Measurements from ENCODE around the gene CEP55.
"Not testable (repeated sequence)": the region's sequence is repeated elsewhere in the genome, so short reads cannot be mapped to it uniquely, and the experiment has no call there.

The CEP55 gene

GRCh38 chr10:93513091-93513490 lies 16.7 kb downstream of the CEP55 start:
- DNase-seq (ENCODE audit: low spot score) = no peak

GRCh38 chr10:93514521-93514920 lies 18.1 kb downstream of the CEP55 start:
- no peak for DNase-seq (ENCODE audit: low spot score)

GRCh38 chr10:93515071-93516005 lies 18.9 kb downstream of the CEP55 start:
- DNase-seq (ENCODE audit: low spot score) = no peak

GRCh38 chr10:93516006-93516380 lies 19.6 kb downstream of the CEP55 start:
- DNase-seq (ENCODE audit: low spot score) = no peak

- no peak for DNase-seq (ENCODE audit: low spot score)
These were observed 22.1 kb downstream of the CEP55 start for GRCh38 chr10:93518531-93518930.

- no peak for DNase-seq (ENCODE audit: low spot score)
These were observed 38.9 kb downstream of the CEP55 start for GRCh38 chr10:93535293-93535692.

- not testable (repeated sequence) for DNase-seq (ENCODE audit: low spot score)
These were observed 44.5 kb downstream of the CEP55 start for GRCh38 chr10:93540871-93541270.

GRCh38 chr10:93541402-93542357 lies 45.3 kb downstream of the CEP55 start:
- DNase-seq (ENCODE audit: low spot score) = peak; percentile 67

GRCh38 chr10:93542358-93542791 lies 46.0 kb downstream of the CEP55 start:
- DNase-seq (ENCODE audit: low spot score) = peak; percentile 74

- DNase-seq (ENCODE audit: low spot score) = peak; percentile 19
These were observed 50.6 kb downstream of the CEP55 start for GRCh38 chr10:93546995-93547394.

GRCh38 chr10:93547522-93547921 lies 51.1 kb downstream of the CEP55 start:
- DNase-seq (ENCODE audit: low spot score) = no peak

- DNase-seq (ENCODE audit: low spot score) = peak; percentile 83
These were observed 52.1 kb downstream of the CEP55 start for GRCh38 chr10:93548376-93549071.

- DNase-seq (ENCODE audit: low spot score) = no peak
These were observed 54.2 kb downstream of the CEP55 start for GRCh38 chr10:93550606-93551005.

- no peak for DNase-seq (ENCODE audit: low spot score)
These were observed 56.4 kb downstream of the CEP55 start for GRCh38 chr10:93552780-93553179.

GRCh38 chr10:93553482-93554315 lies 57.3 kb downstream of the CEP55 start:
- no peak for DNase-seq (ENCODE audit: low spot score)

GRCh38 chr10:93554316-93554663 lies 57.9 kb downstream of the CEP55 start:
- no peak for DNase-seq (ENCODE audit: low spot score)

- peak; percentile 61 for DNase-seq (ENCODE audit: low spot score)
These were observed 58.5 kb downstream of the CEP55 start for GRCh38 chr10:93554760-93555432.

- DNase-seq (ENCODE audit: low spot score) = no peak
These were observed 63.1 kb downstream of the CEP55 start for GRCh38 chr10:93559490-93559889.

- DNase-seq (ENCODE audit: low spot score) = no peak
These were observed 64.1 kb downstream of the CEP55 start for GRCh38 chr10:93560541-93560940.

- no peak for DNase-seq (ENCODE audit: low spot score)
These were observed 69.0 kb downstream of the CEP55 start for GRCh38 chr10:93565446-93565845.
